Measurements from ENCODE around the gene COX8C.
"Not testable (repeated sequence)": the region's sequence is repeated elsewhere in the genome, so short reads cannot be mapped to it uniquely, and the experiment has no call there.

The COX8C gene

DNA sequence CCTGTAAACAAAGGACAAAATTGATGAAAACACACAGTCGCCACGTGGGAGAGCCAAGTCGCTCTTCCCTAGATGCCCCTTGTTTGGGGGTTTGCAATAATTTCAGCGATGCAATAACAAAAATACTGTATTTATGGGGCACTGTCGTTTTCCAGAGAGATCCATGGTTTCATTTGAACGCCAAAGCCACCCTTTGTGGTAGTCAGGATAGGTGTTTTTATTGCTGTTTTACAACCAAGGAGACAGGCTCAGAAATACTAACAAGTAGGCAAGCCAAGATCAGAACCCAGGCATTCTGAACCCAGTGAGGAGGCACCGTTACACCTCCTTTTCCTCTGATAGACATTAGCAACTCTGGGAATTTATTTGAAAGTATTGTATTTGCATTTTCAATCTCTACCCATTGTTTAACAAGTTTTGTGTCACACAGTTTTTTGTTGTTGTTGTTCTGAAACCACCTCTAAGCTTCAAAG, 13.3 kb upstream of the COX8C start:
- peaks cover 24% of the 10 kb centered on the region for H3K4me1 ChIP-seq (ENCODE audit: control insufficient read depth, insufficient read depth, low read length)
- H3K9me3 ChIP-seq (ENCODE audit: control insufficient read depth, insufficient read depth, low read depth, low read length), result peaks cover 17% of the 10 kb centered on the region
- no peaks in the 10 kb centered on the region for H3K36me3 ChIP-seq (ENCODE audit: control insufficient read depth, insufficient read depth, low read length)
- H3K9ac ChIP-seq (ENCODE audit: low read length), result peak overlapping the region; percentile 74
- H3K27me3 ChIP-seq (ENCODE audit: control insufficient read depth, insufficient read depth, low read length), result no peaks in the 10 kb centered on the region
- peak overlapping the region; percentile 95 for H3K4me3 ChIP-seq (ENCODE audit: low read depth, low read length)
- H3K27ac ChIP-seq (ENCODE audit: low read depth, low read length), result no peak overlapping the region

DNA sequence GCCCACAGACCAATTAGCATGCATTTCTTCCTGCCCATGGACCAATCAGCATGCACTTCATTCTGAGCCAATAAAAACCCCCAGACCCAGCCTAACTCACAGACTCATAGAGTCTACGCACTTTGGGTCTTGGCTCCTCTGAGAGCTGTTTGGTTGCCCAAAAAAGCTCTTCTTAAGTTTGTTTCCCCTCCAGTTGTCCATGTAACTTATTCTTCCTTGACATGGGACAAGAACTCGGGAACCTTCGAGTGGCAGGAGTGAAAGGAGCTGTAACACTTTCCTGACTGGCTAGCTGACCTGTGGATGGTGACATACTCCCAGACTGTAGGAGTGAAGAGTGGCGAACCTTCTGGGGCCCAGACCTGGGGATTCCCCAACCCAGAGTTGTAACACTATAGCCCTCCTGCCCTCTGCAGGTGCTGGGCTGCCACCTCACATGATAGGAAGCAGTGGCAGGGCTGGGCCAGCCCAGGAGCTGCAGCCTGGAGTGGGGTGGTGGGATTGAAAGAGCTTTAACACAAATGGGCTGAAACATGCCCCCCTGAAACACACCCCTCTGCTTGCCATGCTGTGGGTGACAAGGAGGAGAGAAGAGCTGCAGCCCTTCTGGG, 9.7 kb upstream of the COX8C start:
- Histone ChIP-seq H3K9ac (ENCODE audit: low read length) (no peak overlapping the region), H3K4me3 (ENCODE audit: low read depth, low read length) (no peak overlapping the region), H3K27me3 (ENCODE audit: control insufficient read depth, insufficient read depth, low read length) (no peaks in the 10 kb centered on the region), H3K4me1 (ENCODE audit: control insufficient read depth, insufficient read depth, low read length) (peaks cover 12% of the 10 kb centered on the region), H3K27ac (ENCODE audit: low read depth, low read length) (no peak overlapping the region), H3K36me3 (ENCODE audit: control insufficient read depth, insufficient read depth, low read length) (peaks cover 3% of the 10 kb centered on the region; the same call in 1 of the 2 replicates), H3K9me3 (ENCODE audit: control insufficient read depth, insufficient read depth, low read depth, low read length) (peaks cover 40% of the 10 kb centered on the region)

DNA sequence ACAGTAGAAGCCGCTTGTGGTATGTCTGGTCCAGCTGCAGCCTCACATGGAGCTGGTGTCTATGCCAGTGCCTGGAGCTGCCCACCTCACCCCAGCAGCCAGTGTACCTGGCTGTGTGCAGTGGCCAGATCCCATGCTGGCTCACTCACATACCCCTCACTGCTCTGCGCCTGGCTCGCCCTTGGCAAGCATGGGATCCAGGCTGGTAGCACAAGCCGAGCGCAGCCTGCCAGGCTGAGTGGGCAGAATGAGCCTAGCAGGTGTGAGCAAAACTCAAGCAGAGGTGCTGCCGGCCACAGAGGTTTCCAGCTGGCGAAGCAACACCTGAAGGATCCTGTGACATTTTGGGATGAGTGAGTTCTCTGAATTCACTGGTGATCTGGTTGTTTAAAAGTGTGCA, 9.1 kb upstream of the COX8C start:
- Histone ChIP-seq H3K9me3 (ENCODE audit: control insufficient read depth, insufficient read depth, low read depth, low read length) (peaks cover 45% of the 10 kb centered on the region), H3K4me1 (ENCODE audit: control insufficient read depth, insufficient read depth, low read length) (peaks cover 12% of the 10 kb centered on the region), H3K36me3 (ENCODE audit: control insufficient read depth, insufficient read depth, low read length) (peaks cover 3% of the 10 kb centered on the region; the same call in 1 of the 2 replicates)

DNA sequence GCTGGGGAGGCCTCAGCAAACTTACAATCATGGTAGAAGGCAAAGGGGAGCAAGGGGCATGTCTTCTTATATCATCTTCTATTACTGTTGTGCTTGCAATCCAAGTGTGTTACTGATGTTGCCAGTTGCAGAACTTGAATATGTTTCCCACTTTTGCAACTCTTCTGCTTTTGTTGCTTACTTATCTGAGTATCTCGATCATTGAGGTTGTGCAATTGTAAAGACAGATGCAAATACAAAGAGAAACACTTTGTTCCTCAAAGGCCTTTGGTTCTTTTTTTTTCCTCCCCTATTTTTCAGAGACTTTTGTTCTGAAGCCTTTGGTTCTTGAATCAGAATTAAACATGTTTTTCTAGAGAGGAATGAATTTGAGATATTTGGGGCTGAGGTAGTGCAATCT, 3.7 kb upstream of the COX8C start:
- Histone ChIP-seq H3K4me1 (ENCODE audit: control insufficient read depth, insufficient read depth, low read length) (peaks cover 13% of the 10 kb centered on the region), H3K27ac (ENCODE audit: low read depth, low read length) (peak overlapping the region; percentile 32; the same call in 1 of the 2 replicates), H3K36me3 (ENCODE audit: control insufficient read depth, insufficient read depth, low read length) (peaks cover 3% of the 10 kb centered on the region; the same call in 1 of the 2 replicates), H3K9ac (ENCODE audit: low read length) (no peak overlapping the region), H3K4me3 (ENCODE audit: low read depth, low read length) (no peak overlapping the region), H3K27me3 (ENCODE audit: control insufficient read depth, insufficient read depth, low read length) (no peaks in the 10 kb centered on the region), H3K9me3 (ENCODE audit: control insufficient read depth, insufficient read depth, low read depth, low read length) (peaks cover 39% of the 10 kb centered on the region)

More for the DNA sequence above, 9.1 kb upstream of the COX8C start:
- Histone ChIP-seq H3K9ac (ENCODE audit: low read length) (no peak overlapping the region), H3K4me3 (ENCODE audit: low read depth, low read length) (no peak overlapping the region), H3K27me3 (ENCODE audit: control insufficient read depth, insufficient read depth, low read length) (no peaks in the 10 kb centered on the region), H3K27ac (ENCODE audit: low read depth, low read length) (no peak overlapping the region)

DNA sequence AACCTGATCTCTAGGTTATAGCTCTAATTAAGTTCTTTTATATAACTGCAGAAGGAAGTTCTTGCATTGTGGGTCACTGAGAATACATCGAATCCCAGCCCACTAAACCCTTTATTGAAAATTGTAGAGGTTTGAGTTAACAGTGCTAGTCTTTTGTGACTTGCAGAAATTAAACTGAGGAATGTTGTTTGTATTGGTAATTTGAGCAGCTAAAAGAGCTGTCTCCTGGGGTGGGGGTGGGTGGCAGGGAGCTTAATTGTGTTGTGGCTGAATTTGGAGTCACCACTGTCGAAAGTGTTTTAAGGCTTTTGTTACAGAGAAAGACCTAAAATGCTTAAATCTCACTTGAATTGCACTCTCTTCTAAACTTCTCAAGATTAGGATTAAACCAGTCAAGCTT, 3.2 kb upstream of the COX8C start:
- Histone ChIP-seq H3K4me1 (ENCODE audit: control insufficient read depth, insufficient read depth, low read length) (peaks cover 13% of the 10 kb centered on the region), H3K27ac (ENCODE audit: low read depth, low read length) (peak overlapping the region; percentile 78), H3K27me3 (ENCODE audit: control insufficient read depth, insufficient read depth, low read length) (no peaks in the 10 kb centered on the region), H3K9ac (ENCODE audit: low read length) (no peak overlapping the region), H3K4me3 (ENCODE audit: low read depth, low read length) (peak overlapping the region; percentile 21; the same call in 1 of the 2 replicates), H3K36me3 (ENCODE audit: control insufficient read depth, insufficient read depth, low read length) (peaks cover 3% of the 10 kb centered on the region; the same call in 1 of the 2 replicates), H3K9me3 (ENCODE audit: control insufficient read depth, insufficient read depth, low read depth, low read length) (peaks cover 39% of the 10 kb centered on the region)

DNA sequence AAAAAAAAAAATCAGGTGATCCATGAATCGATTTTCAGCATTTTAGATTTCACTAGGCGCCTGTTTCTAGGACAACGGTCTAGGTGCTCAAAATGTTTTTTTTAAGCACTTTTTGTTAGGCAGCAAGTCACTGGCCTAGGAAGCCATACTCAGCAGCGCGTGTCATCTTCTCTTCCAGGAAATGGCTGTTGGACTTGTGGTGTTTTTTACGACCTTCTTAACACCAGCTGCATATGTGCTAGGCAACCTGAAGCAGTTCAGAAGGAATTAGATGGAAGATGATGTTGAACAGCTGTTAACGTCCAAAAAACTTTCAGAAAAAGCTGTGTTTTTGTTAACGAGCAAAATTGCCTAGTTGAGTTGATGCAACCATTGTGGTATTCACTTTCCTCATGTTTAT, 868 bp downstream of the COX8C start:
- Histone ChIP-seq H3K4me1 (ENCODE audit: control insufficient read depth, insufficient read depth, low read length) (peaks cover 13% of the 10 kb centered on the region), H3K27me3 (ENCODE audit: control insufficient read depth, insufficient read depth, low read length) (no peaks in the 10 kb centered on the region), H3K9me3 (ENCODE audit: control insufficient read depth, insufficient read depth, low read depth, low read length) (peaks cover 11% of the 10 kb centered on the region; the same call in 1 of the 2 replicates), H3K27ac (ENCODE audit: low read depth, low read length) (no peak overlapping the region), H3K9ac (ENCODE audit: low read length) (no peak overlapping the region), H3K36me3 (ENCODE audit: control insufficient read depth, insufficient read depth, low read length) (no peaks in the 10 kb centered on the region), H3K4me3 (ENCODE audit: low read depth, low read length) (no peak overlapping the region)

DNA sequence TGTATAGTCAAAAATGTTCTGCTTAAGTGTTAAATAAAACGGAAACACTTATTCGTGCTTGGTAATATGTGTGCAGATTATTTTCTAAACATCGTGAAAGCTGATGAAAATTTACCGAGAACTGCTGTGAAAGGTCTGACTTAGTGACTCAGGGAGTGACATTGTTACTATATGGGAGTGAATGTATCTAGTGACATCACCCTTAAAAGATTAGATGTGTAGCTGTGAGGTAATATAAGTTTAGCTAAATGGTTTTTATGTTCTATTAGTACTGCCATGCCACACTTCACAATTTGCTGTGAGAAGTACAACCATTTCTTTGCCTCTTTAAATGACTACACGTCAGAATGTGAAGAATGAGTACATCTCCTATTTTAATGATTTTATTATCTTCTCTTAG, 1.3 kb downstream of the COX8C start:
- H3K4me1 ChIP-seq (ENCODE audit: control insufficient read depth, insufficient read depth, low read length), result peaks cover 13% of the 10 kb centered on the region
- H3K27ac ChIP-seq (ENCODE audit: low read depth, low read length), result no peak overlapping the region

DNA sequence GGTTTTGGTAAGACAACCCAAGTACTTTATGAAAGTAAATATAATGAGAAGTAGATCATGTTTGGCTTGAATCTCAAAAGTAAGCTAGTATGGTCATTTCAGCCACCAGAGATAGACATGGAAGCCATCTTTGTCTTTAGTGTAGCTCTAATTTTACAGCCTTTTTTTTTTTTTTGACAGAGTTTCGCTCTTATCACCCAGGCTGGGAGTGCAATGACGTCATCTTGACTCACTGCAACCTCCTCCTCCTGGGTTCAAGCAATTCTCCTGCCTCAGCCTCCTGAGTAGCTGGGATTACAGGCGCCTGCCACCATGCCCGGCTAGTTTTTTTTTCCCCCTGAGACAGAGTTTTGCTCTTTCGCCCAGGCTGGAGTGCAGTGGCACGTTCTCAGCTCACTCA, 7.9 kb downstream of the COX8C start:
- not testable (repeated sequence) for H3K36me3 ChIP-seq (ENCODE audit: control insufficient read depth, insufficient read depth, low read length); H3K27me3 ChIP-seq (ENCODE audit: control insufficient read depth, insufficient read depth, low read length); H3K4me3 ChIP-seq (ENCODE audit: low read depth, low read length); H3K4me1 ChIP-seq (ENCODE audit: control insufficient read depth, insufficient read depth, low read length); H3K27ac ChIP-seq (ENCODE audit: low read depth, low read length); H3K9me3 ChIP-seq (ENCODE audit: control insufficient read depth, insufficient read depth, low read depth, low read length); H3K9ac ChIP-seq (ENCODE audit: low read length)

More for the DNA sequence above, 1.3 kb downstream of the COX8C start:
- H3K27me3 ChIP-seq (ENCODE audit: control insufficient read depth, insufficient read depth, low read length), result no peaks in the 10 kb centered on the region
- no peak overlapping the region for H3K4me3 ChIP-seq (ENCODE audit: low read depth, low read length)
- no peaks in the 10 kb centered on the region for H3K36me3 ChIP-seq (ENCODE audit: control insufficient read depth, insufficient read depth, low read length)
- H3K9ac ChIP-seq (ENCODE audit: low read length), result no peak overlapping the region
- H3K9me3 ChIP-seq (ENCODE audit: control insufficient read depth, insufficient read depth, low read depth, low read length), result peaks cover 11% of the 10 kb centered on the region; the same call in 1 of the 2 replicates

DNA sequence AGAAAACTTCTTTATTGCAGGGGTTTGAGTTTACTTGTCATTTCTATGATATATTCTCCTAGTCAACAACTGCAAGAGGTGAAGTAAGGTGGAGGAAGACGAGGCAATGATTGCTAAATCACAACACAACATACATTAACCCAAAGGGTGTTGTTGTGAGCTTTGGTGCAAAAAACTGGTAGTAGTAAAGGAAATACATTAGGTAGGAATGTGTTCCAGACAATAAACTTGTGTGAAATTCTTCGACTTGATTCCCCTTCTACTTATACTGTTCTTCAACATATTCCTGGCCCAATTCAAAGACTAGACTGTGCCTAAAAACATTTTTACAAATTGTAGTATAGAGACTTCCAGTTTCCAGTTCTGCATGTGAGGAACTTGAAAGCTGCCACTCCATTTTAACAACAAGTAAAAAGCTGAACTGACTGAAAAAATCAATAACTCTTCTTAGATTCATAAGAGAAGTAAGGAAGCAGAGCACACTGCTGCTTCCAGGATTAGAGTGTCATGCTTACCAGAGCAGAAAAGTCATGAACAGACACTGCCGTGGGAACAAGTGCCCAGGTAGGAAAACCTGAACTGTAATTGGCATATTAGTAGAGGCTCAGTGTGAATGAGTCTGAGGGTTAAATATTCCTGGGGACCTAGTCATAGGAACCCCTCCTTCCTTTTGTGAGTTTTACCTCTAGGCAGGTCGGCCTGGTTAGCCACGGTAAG, 22.2 kb downstream of the COX8C start:
- Histone ChIP-seq H3K27ac (ENCODE audit: low read depth, low read length) (no peak overlapping the region), H3K36me3 (ENCODE audit: control insufficient read depth, insufficient read depth, low read length) (no peaks in the 10 kb centered on the region), H3K9ac (ENCODE audit: low read length) (no peak overlapping the region), H3K4me3 (ENCODE audit: low read depth, low read length) (no peak overlapping the region), H3K4me1 (ENCODE audit: control insufficient read depth, insufficient read depth, low read length) (no peaks in the 10 kb centered on the region), H3K27me3 (ENCODE audit: control insufficient read depth, insufficient read depth, low read length) (no peaks in the 10 kb centered on the region), H3K9me3 (ENCODE audit: control insufficient read depth, insufficient read depth, low read depth, low read length) (no peaks in the 10 kb centered on the region)

DNA sequence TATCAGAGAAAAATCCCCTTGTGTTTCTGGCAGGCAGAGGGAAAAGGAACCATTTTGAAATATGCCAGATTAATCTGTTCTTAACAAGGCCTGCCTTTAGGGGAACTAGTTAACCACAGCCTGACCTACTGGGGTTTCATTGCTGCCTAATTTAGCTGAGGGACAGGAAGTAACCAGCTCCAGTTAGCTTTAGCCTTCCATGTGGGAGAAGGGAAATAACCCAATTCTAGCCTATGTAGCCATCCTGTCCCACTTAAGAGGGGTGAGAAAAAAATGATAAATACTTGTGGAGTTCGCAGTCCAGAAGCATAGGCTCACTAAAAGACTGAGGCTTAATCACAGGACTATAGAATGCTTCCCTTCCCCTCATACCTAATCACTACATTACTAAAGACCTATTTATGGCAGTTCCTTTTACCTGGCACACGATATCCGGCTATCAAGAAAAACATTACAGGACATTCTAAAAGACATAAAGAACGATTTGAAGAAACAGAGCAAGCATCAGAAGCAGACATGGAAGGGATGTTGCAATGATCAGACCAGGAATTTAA, 22.8 kb downstream of the COX8C start:
- Histone ChIP-seq H3K9me3 (ENCODE audit: control insufficient read depth, insufficient read depth, low read depth, low read length) (no peaks in the 10 kb centered on the region), H3K4me1 (ENCODE audit: control insufficient read depth, insufficient read depth, low read length) (no peaks in the 10 kb centered on the region), H3K36me3 (ENCODE audit: control insufficient read depth, insufficient read depth, low read length) (no peaks in the 10 kb centered on the region), H3K4me3 (ENCODE audit: low read depth, low read length) (no peak overlapping the region), H3K9ac (ENCODE audit: low read length) (no peak overlapping the region), H3K27ac (ENCODE audit: low read depth, low read length) (no peak overlapping the region), H3K27me3 (ENCODE audit: control insufficient read depth, insufficient read depth, low read length) (no peaks in the 10 kb centered on the region)

DNA sequence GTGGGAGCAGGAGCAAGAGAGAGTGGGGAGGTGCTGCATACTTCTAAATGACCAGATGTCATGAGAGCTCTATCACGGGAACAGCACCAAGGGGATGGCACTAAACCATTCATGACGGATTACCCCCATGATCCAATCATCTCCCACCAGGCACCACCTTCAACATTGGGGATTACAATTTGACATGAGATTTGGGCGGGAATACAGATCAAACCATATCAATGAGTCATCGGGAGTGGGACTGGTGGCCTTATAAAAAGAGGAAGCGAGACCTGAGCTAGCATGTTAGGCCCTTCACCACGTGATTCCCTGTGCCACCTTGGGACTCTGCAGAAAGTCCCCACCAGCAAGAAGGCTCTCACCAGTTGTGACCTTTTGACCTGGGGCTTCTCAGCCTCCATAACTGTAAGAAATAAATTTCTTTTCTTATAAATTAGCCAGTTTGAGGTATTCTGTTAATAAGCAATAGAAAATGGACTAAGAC, 28.7 kb downstream of the COX8C start:
- H3K36me3 ChIP-seq (ENCODE audit: control insufficient read depth, insufficient read depth, low read length), result no peaks in the 10 kb centered on the region
- no peaks in the 10 kb centered on the region for H3K4me1 ChIP-seq (ENCODE audit: control insufficient read depth, insufficient read depth, low read length)
- H3K27ac ChIP-seq (ENCODE audit: low read depth, low read length), result no peak overlapping the region
- H3K27me3 ChIP-seq (ENCODE audit: control insufficient read depth, insufficient read depth, low read length), result no peaks in the 10 kb centered on the region
- no peak overlapping the region for H3K4me3 ChIP-seq (ENCODE audit: low read depth, low read length)
- H3K9me3 ChIP-seq (ENCODE audit: control insufficient read depth, insufficient read depth, low read depth, low read length), result no peaks in the 10 kb centered on the region
- H3K9ac ChIP-seq (ENCODE audit: low read length), result no peak overlapping the region

Data from HUES6 (cell line).